ENCODE data around the gene IKZF1.

DNA sequence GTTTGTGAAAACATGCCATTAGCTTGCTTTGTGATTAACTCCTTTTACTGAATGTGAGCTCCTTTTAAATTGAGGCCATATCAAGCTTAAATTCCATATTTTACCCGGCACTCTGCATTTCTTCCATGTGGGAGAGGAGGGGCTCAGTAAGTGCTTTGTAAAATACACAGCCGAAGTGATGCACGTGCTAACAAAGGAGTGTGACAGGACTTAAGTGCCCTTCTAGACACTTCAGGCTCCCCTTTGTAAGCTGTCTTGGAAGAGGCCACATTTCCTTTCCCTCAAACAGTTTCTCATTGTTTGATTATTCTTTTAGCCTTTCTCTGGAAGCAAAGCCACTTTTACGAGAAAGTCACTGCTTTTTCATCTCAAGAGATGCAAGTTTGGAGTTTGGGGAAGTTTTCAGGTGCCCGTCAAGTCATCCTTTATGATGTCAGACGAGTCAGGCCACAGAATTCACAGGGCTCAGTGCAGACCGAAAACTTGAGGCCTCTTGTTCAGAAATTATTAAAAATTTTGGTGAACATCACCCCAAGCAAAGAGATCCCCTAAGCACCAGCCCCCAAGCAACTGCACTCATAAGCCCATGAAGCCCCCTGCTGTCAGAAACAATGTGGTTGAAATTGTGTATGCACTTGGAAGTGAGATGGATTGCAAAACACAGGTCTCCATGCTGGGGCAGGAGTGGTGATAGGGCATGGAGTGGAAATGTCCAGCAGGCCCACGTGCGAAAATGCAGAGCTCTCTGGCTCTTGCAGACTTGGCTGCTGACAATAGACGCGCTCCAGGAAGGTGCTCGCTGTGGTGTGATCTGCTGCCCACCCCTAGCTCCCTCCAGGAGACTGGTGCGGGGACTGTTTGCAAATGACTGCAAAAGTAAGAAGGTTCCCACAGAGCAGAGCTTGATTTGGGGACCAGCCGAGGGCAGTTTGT, 11.5 kb downstream of the IKZF1 start:
- TF ChIP-seq CTCF (conservative IDR thresholded peaks at IDR 0.05 in 1 of 2, IDR thresholded peaks at IDR 0.05 in 1 of 2; ENCODE audit: extremely low read depth in 1 of 2, insufficient read depth in 1 of 2, low read depth in 1 of 2, low read length in 2 of 2): no peak
- TF ChIP-seq EZH2 (IDR thresholded peaks at IDR 0.05; ENCODE audit: borderline replicate concordance, low read length): no peak
